ENCODE results near the gene CLCN5.

CLCN5 gene

GRCh38 chrX:50097071-50097470, 174.7 kb downstream of the CLCN5 start:
- no peak for DNase-seq

GRCh38 chrX:50098241-50098640, 175.8 kb downstream of the CLCN5 start:
- no peak for DNase-seq

GRCh38 chrX:50098749-50099148, 176.4 kb downstream of the CLCN5 start:
- no peak for DNase-seq

GRCh38 chrX:50099331-50099730, 176.9 kb downstream of the CLCN5 start:
- no peak for DNase-seq

- no peak for DNase-seq
These were observed 177.8 kb downstream of the CLCN5 start for GRCh38 chrX:50100188-50100587.

GRCh38 chrX:50103176-50103575, 180.8 kb downstream of the CLCN5 start:
- no peak for DNase-seq

- no peak for DNase-seq
These were observed 181.6 kb downstream of the CLCN5 start for GRCh38 chrX:50103866-50104566.

GRCh38 chrX:50106051-50106675, 183.8 kb downstream of the CLCN5 start:
- DNase-seq: no peak

GRCh38 chrX:50107470-50107869, 185.1 kb downstream of the CLCN5 start:
- DNase-seq: no peak

GRCh38 chrX:50108264-50108663, 185.9 kb downstream of the CLCN5 start:
- no peak for DNase-seq

- no peak for DNase-seq
These were observed 189.3 kb downstream of the CLCN5 start for GRCh38 chrX:50111742-50112141.

- DNase-seq: no peak
These were observed 191.7 kb downstream of the CLCN5 start for GRCh38 chrX:50114113-50114512.

GRCh38 chrX:50115973-50116372, 193.6 kb downstream of the CLCN5 start:
- DNase-seq: no peak

GRCh38 chrX:50117476-50117875, 195.1 kb downstream of the CLCN5 start:
- no peak for DNase-seq

GRCh38 chrX:50125480-50125879, 203.1 kb downstream of the CLCN5 start:
- no peak for DNase-seq

- no peak for DNase-seq
These were observed 225.6 kb downstream of the CLCN5 start for GRCh38 chrX:50147972-50148371.
